PFSK-1 (cell line): ENCODE results near the gene NACAD.

Experiments used
- FOXP2 ChIP-seq: optimal IDR thresholded peaks from 2 replicates; pipeline ENCODE3; 2011; ENCODE audit warnings: borderline replicate concordance, control low read depth, inconsistent platforms; ENCODE audit not compliant: insufficient read depth; ENCODE audit errors: extremely low read length, extremely low read depth
- POLR2AphosphoS5 ChIP-seq: IDR thresholded peaks from 2 replicates; pipeline ENCODE4 v1.6.1; 2012; ENCODE audit warnings: low read depth, mild to moderate bottlenecking, control low read depth, low read length, moderate library complexity
- REST ChIP-seq, 2 experiments: IDR thresholded peaks; 2 replicates each; pipeline versions ENCODE4 v1.6.1 to v1.8.0; 2011 to 2012; ENCODE audit warnings: low read depth in 2 of 2, low read length in 2 of 2, control low read depth in 1 of 2, inconsistent platforms in 1 of 2, mild to moderate bottlenecking in 1 of 2, moderate library complexity in 1 of 2; ENCODE audit not compliant: insufficient read depth in 1 of 2
- SIN3A ChIP-seq: IDR thresholded peaks from 2 replicates; pipeline ENCODE4 v1.6.1; 2012; ENCODE audit warnings: mild to moderate bottlenecking, low read length, moderate library complexity, borderline replicate concordance; ENCODE audit not compliant: insufficient read depth

- TF ChIP-seq REST (IDR thresholded peaks at IDR 0.05; ENCODE audit: insufficient read depth in 1 of 2, low read depth in 2 of 2, low read length in 2 of 2) (no peak), SIN3A (no peak), POLR2AphosphoS5 (no peak), FOXP2 (no peak)
Measured at GRCh38 chr7:45032421-45032820, 56.3 kb downstream of the NACAD start.
